ENCODE measurements around the gene GBP4. TPM values are rescaled to one million over a fixed set of nuclear protein-coding genes. Genes with fewer than 3 reads are reported as not detected.

GBP4 gene
- total and polyA plus RNA-seq, 9 of the 15 experiments (the other 6 are each of a cell fraction or from before 2014, with no cell fraction given): 0.04 to 0.40 (median 0.11) TPM

GRCh38 chr1:89169166-89169565 is 29.6 kb downstream of the GBP4 start (continued):
- TF ChIP-seq RERE (CRISPR knock-in tag; IDR thresholded peaks at IDR 0.05; ENCODE audit: borderline replicate concordance): no peak
- no peak for TF ChIP-seq ATF1 (CRISPR knock-in tag; IDR thresholded peaks at IDR 0.05)
- TF ChIP-seq ATF1 (tag; IDR thresholded peaks at IDR 0.05): no peak

GRCh38 chr1:89167590-89168230 is 31.0 kb downstream of the GBP4 start:
- H3K9ac ChIP-seq (ENCODE audit: insufficient read depth in 1 of 2, low read depth in 2 of 2, low read length in 2 of 2): no peak overlapping the region
- 4% methylated on average over 2 of the region's 2 CpGs for WGBS (ENCODE audit: insufficient coverage, low coverage, missing lambda C conversion rate)
- H2AFZ ChIP-seq (ENCODE audit: low read depth, low read length): no peak overlapping the region
- H3K4me3 ChIP-seq: no peak overlapping the region
- no peaks in the 10 kb centered on the region for H3K79me2 ChIP-seq (ENCODE audit: control insufficient read depth, insufficient read depth, low read length)
- ChIA-PET CTCF (ENCODE audit: low intra/inter-chr PET ratio) (no interaction called here), POLR2A (no interaction called here)
- no peak overlapping the region for H3K27ac ChIP-seq (ENCODE audit: extremely low read depth, low read depth, low read length)
- intact Hi-C loops (cut with micrococcal nuclease) (no loop called here), in situ Hi-C loops (cut with MboI) (no loop called here)
- ATAC-seq: no peak
- no peaks in the 10 kb centered on the region for H3K4me1 ChIP-seq (replicated peaks in 1 of 2; ENCODE audit: control insufficient read depth in 2 of 2, insufficient read depth in 2 of 2, low read length in 2 of 2)
- no peaks in the 10 kb centered on the region for H3K36me3 ChIP-seq (ENCODE audit: control insufficient read depth, insufficient read depth, low read length)
- H3K9me3 ChIP-seq (replicated peaks; ENCODE audit: control insufficient read depth, insufficient read depth, low read depth, low read length): no peaks in the 10 kb centered on the region
- no peaks in the 10 kb centered on the region for H3K27me3 ChIP-seq (ENCODE audit: control insufficient read depth in 2 of 2, insufficient read depth in 2 of 2, low read length in 2 of 2)
- FAIRE-seq: no peak
- H3K9me1 ChIP-seq (ENCODE audit: control insufficient read depth, insufficient read depth, low read length): no peaks in the 10 kb centered on the region
- no peaks in the 10 kb centered on the region for H4K20me1 ChIP-seq (replicated peaks; ENCODE audit: control insufficient read depth, insufficient read depth, low read length)
- DNase-seq (ENCODE audit: extremely low read depth in 1 of 4, low spot score in 3 of 4): no peak
- no peak overlapping the region for H3K4me2 ChIP-seq (ENCODE audit: insufficient read depth, low read length)
- BruUV-seq (replicated peaks): no TSS peak
- no peak for TF ChIP-seq ETV6 (IDR thresholded peaks at IDR 0.05; ENCODE audit: borderline replicate concordance in 1 of 2, low read depth in 2 of 2, low read length in 1 of 2)
- no peak for TF ChIP-seq ETV6 (CRISPR knock-in tag; IDR thresholded peaks at IDR 0.05; ENCODE audit: borderline replicate concordance)
- TF ChIP-seq HNRNPLL (IDR thresholded peaks at IDR 0.05; ENCODE audit: low read depth, low read length, poor library complexity, severe bottlenecking): no peak
- no peak for TF ChIP-seq SIN3A (IDR thresholded peaks at IDR 0.05; ENCODE audit: borderline replicate concordance in 2 of 2, control insufficient read depth in 1 of 2, low read depth in 2 of 2, low read length in 2 of 2)
- no peak for TF ChIP-seq SETDB1 (IDR thresholded peaks at IDR 0.05; ENCODE audit: low read length)
- no peak for TF ChIP-seq ZNF274 (IDR thresholded peaks at IDR 0.05; ENCODE audit: borderline replicate concordance, low read depth, low read length)
- TF ChIP-seq SRSF7 (optimal IDR thresholded peaks at IDR 0.05; ENCODE audit: low read depth, low read length): no peak
- TF ChIP-seq ZBTB34 (CRISPR knock-in tag; IDR thresholded peaks at IDR 0.05): no peak

All from K562 (cell line).